ENCODE results near the gene LMBR1L.

The LMBR1L gene

DNA sequence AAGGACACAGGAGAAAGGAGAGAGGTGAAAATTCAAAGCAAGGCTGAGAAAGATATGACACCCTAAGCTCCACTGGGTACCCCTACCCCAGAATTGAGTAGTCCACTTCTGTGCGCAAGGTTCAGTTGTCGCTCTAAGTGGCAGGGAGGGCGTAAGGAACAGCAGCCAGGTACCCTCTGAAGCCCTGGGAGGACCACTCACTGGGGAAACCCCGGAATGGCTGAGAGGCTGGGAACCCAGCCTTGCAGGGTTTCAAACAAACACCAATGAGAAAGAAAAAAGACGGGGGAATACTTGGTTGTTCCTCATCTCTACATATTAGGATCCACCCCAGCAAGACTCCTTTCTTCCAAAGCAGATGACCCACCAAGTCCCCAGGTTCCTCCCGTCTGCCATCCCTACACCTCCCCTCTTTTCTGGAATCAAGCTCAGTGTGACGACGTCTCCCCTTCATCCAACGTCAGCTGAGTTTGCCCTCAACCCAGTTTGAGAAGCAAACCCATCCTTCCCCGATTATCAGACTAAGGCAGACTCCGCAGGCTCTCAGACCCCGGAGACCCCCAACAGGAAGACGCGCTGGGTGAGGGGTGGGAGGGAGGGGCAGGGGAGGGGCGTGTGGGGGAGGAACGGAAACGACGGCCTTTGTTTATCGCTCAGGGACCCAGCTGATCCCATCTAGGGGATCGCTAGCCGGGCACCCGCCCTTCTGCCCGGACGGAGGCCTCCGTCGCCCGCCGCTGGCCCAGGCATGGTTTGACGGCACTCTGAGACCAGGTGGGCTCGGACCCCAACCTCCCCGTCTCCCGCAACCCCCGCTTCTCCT lies 795 bp downstream of the LMBR1L start:
- peak overlapping the region; percentile 89 to 99 for H3K4me3 ChIP-seq (ENCODE audit: low read depth in 1 of 2, low read length in 1 of 2)
- no peaks in the 10 kb centered on the region for H3K27me3 ChIP-seq
- peaks cover 17% of the 10 kb centered on the region for H3K36me3 ChIP-seq
- H3K4me1 ChIP-seq (ENCODE audit: control insufficient read depth in 1 of 2, insufficient read depth in 1 of 2, low read depth in 1 of 2, low read length in 1 of 2), result peaks cover 22 to 25% of the 10 kb centered on the region in 2 experiments
- peak overlapping the region; percentile 94 for H3K27ac ChIP-seq
- H3K9me3 ChIP-seq, result no peaks in the 10 kb centered on the region
- TF ChIP-seq CTCF (IDR thresholded peaks at IDR 0.05), result no peak

DNA sequence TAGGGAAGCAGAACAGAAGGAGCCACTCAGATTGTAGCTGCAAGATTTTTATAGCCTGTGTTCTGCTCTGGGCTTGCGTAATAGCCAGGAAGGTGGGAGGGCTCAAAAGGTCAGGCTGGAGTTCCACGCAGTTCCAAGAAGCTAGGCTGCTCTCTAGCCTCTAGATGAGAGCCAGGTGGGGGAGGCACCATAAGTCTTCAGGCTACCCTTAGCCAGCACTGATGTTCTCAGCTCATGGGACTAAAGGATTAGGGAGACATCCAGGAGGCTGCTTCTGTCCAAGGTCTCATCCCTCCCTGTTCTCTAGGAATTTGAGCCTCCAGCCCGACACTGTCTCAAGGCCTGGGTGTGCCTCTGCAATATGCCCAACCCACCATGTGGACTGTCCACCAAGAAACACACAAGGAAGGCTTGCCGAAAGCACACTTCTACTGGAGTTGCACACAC lies 1.7 kb downstream of the LMBR1L start:
- no peaks in the 10 kb centered on the region for H3K9me3 ChIP-seq
- H3K27me3 ChIP-seq, result no peaks in the 10 kb centered on the region
- peak overlapping the region; percentile 89 to 99 for H3K4me3 ChIP-seq (ENCODE audit: low read depth in 1 of 2, low read length in 1 of 2)
- peak overlapping the region; percentile 94 for H3K27ac ChIP-seq
- peaks cover 25% of the 10 kb centered on the region for H3K36me3 ChIP-seq
- H3K4me1 ChIP-seq (ENCODE audit: control insufficient read depth in 1 of 2, insufficient read depth in 1 of 2, low read depth in 1 of 2, low read length in 1 of 2), result peaks cover 22 to 31% of the 10 kb centered on the region in 2 experiments
- no peak for TF ChIP-seq CTCF (IDR thresholded peaks at IDR 0.05)

GRCh38 chr12:49105504-49106084 lies 5.1 kb downstream of the LMBR1L start:
- Histone ChIP-seq H3K27me3 (no peaks in the 10 kb centered on the region), H3K27ac (peak overlapping the region; percentile 22)
- TF ChIP-seq CTCF (IDR thresholded peaks at IDR 0.05), result no peak

DNA sequence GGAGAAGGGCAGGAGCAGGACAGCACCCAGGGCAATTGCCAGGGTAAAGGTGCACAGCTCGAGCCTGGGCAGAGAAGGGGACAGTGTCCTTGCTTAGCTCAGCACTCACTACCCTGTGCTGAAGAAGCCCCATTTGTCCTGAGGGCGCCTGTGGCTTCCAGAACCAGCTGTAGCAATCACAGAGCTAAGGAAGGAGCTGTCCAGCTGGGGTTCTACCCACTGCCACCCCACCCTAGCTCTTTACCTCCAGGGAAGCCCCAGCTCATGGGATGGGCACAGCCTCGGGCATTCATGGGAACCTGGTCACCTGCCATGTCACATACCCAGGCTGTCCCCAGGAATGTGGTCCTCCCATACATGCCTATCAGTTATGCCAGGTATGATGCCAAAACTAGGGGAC lies 5.8 kb downstream of the LMBR1L start:
- H3K9me3 ChIP-seq, result no peaks in the 10 kb centered on the region
- H3K4me3 ChIP-seq (ENCODE audit: low read depth in 1 of 2, low read length in 1 of 2), result no peak overlapping the region
- peaks cover 12 to 24% of the 10 kb centered on the region in 2 experiments for H3K4me1 ChIP-seq (ENCODE audit: control insufficient read depth in 1 of 2, insufficient read depth in 1 of 2, low read depth in 1 of 2, low read length in 1 of 2)
- H3K36me3 ChIP-seq, result peaks cover 67% of the 10 kb centered on the region
- H3K27me3 ChIP-seq, result no peaks in the 10 kb centered on the region
- no peak for TF ChIP-seq CTCF (IDR thresholded peaks at IDR 0.05)
- H3K27ac ChIP-seq, result peak overlapping the region; percentile 61

More at GRCh38 chr12:49105504-49106084, 5.1 kb downstream of the LMBR1L start:
- Histone ChIP-seq H3K36me3 (peaks cover 59% of the 10 kb centered on the region), H3K4me3 (ENCODE audit: low read depth in 1 of 2, low read length in 1 of 2) (no peak overlapping the region), H3K9me3 (no peaks in the 10 kb centered on the region), H3K4me1 (ENCODE audit: control insufficient read depth in 1 of 2, insufficient read depth in 1 of 2, low read depth in 1 of 2, low read length in 1 of 2) (peaks cover 14 to 26% of the 10 kb centered on the region in 2 experiments)

GRCh38 chr12:49100380-49100779 lies 10.3 kb downstream of the LMBR1L start:
- H3K4me3 ChIP-seq (ENCODE audit: low read depth in 1 of 2, low read length in 1 of 2), result no peak overlapping the region
- peaks cover 84% of the 10 kb centered on the region for H3K36me3 ChIP-seq
- no peak overlapping the region for H3K27ac ChIP-seq
- no peaks in the 10 kb centered on the region for H3K9me3 ChIP-seq
- H3K4me1 ChIP-seq (ENCODE audit: control insufficient read depth in 1 of 2, insufficient read depth in 1 of 2, low read depth in 1 of 2, low read length in 1 of 2), result peaks cover 0 to 8% of the 10 kb centered on the region in 2 experiments
- H3K27me3 ChIP-seq, result peaks cover 9% of the 10 kb centered on the region
- TF ChIP-seq CTCF (IDR thresholded peaks at IDR 0.05), result no peak

Measured in neutrophil (primary cell).